ENCODE results near the gene CDC42BPB.

DNA sequence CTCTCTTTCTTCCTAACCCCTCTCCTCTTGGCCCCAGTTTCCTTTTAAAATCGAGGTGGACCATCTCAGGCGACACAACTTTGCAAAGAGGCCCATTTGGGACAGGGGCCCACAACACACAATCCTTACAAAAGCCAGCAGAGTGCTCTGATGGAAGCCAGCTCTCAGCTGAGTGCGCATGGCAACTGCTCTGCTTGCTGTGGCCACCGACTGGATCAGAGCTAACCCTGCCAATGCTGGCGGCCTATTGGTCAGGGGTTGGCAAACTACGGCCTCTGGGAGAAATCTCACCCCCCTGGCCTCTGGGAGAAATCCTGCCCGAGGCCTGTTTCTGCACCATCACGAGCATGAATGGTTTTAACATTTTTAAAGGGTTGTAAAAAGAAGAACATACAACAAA is 79.9 kb downstream of the CDC42BPB start:
- TF ChIP-seq TAF1 (IDR thresholded peaks at IDR 0.05; ENCODE audit: low read depth, low read length) (no peak), POLR2AphosphoS5 (IDR thresholded peaks at IDR 0.05; ENCODE audit: low read depth, low read length) (no peak), POLR2A (IDR thresholded peaks at IDR 0.05; ENCODE audit: low read depth, low read length) (no peak), SPI1 (IDR thresholded peaks at IDR 0.05; ENCODE audit: low read depth, low read length) (no peak)
